H9 (cell line): ENCODE data around the gene COA4. TPM values are rescaled to one million over a fixed set of nuclear protein-coding genes. Genes with fewer than 3 reads are reported as not detected.

Experiments
- DNase-seq: peaks from one replicate; pipeline ENCODE4 v3.0.0-alpha.2; 2017
- H2AFZ ChIP-seq: one replicate; pipeline ENCODE4 v1.6.1; 2013; ENCODE audit warnings: mild to moderate bottlenecking, low read length, control low read depth, moderate library complexity
- H2AK5ac ChIP-seq: 2 replicates; pipeline ENCODE4 v1.6.1; 2013; ENCODE audit warnings: low read length, control low read depth, mixed read lengths; ENCODE audit not compliant: insufficient read length
- H2BK120ac ChIP-seq: one replicate; pipeline ENCODE4 v1.6.1; 2013; ENCODE audit warnings: low read depth, mild to moderate bottlenecking, low read length, control low read depth, inconsistent platforms; ENCODE audit not compliant: poor library complexity, severe bottlenecking
- H2BK12ac ChIP-seq: 2 replicates; pipeline ENCODE4 v1.6.1; 2013; ENCODE audit warnings: low read length, control low read depth, mixed read lengths, low read depth; ENCODE audit not compliant: insufficient read length
- H2BK15ac ChIP-seq: 2 replicates; pipeline ENCODE4 v1.6.1; 2013; ENCODE audit warnings: low read depth, low read length, control low read depth
- H2BK20ac ChIP-seq: one replicate; pipeline ENCODE4 v1.6.1; 2013; ENCODE audit warnings: low read depth, mild to moderate bottlenecking, low read length, control low read depth, inconsistent platforms; ENCODE audit not compliant: poor library complexity, severe bottlenecking
- H2BK5ac ChIP-seq: 2 replicates; pipeline ENCODE4 v1.6.1; 2013; ENCODE audit warnings: low read length, control low read depth, mixed read lengths; ENCODE audit not compliant: insufficient read length
- H3K14ac ChIP-seq: 2 replicates; pipeline ENCODE4 v1.6.1; 2013; ENCODE audit warnings: low read length, control low read depth; ENCODE audit not compliant: insufficient read depth
- H3K18ac ChIP-seq: 2 replicates; pipeline ENCODE4 v1.6.1; 2013; ENCODE audit warnings: low read depth, mild to moderate bottlenecking, mixed read lengths, low read length, control low read depth; ENCODE audit not compliant: insufficient read length
- H3K23ac ChIP-seq: 2 replicates; pipeline ENCODE4 v1.6.1; 2013; ENCODE audit warnings: low read length, control low read depth, mixed read lengths, low read depth; ENCODE audit not compliant: insufficient read length
- H3K23me2 ChIP-seq: 2 replicates; pipeline ENCODE4 v1.6.1; 2013; ENCODE audit warnings: low read depth, mild to moderate bottlenecking, mixed read lengths, low read length, control low read depth; ENCODE audit not compliant: insufficient read length, poor library complexity, severe bottlenecking
- H3K27ac ChIP-seq: 2 replicates; pipeline ENCODE4 v1.5.1; 2013; ENCODE audit warnings: low read length, control low read depth, mixed read lengths, low read depth; ENCODE audit not compliant: insufficient read length
- H3K27me3 ChIP-seq: 2 replicates; pipeline ENCODE4 v1.6.1; 2013; ENCODE audit warnings: low read length, control low read depth, inconsistent platforms; ENCODE audit not compliant: insufficient read depth
- H3K4ac ChIP-seq: 2 replicates; pipeline ENCODE4 v1.6.1; 2013; ENCODE audit warnings: low read depth, mild to moderate bottlenecking, control low read depth, inconsistent platforms, low read length, moderate library complexity
- H3K4me1 ChIP-seq: 2 replicates; pipeline ENCODE4 v1.6.1; 2013; ENCODE audit warnings: low read length, control low read depth, inconsistent platforms; ENCODE audit not compliant: insufficient read depth
- H3K4me2 ChIP-seq: 2 replicates; pipeline ENCODE4 v1.6.1; 2013; ENCODE audit warnings: low read length, control low read depth, mixed read lengths; ENCODE audit not compliant: insufficient read length, insufficient read depth
- H3K56ac ChIP-seq: 2 replicates; pipeline ENCODE4 v1.6.1; 2013; ENCODE audit warnings: low read depth, mild to moderate bottlenecking, mixed read lengths, low read length, control low read depth; ENCODE audit not compliant: insufficient read length
- H3K79me1 ChIP-seq: 2 replicates; pipeline ENCODE4 v1.6.1; 2013; ENCODE audit warnings: low read depth, mild to moderate bottlenecking, moderate library complexity, low read length, control low read depth, inconsistent platforms; ENCODE audit not compliant: insufficient read depth, poor library complexity, severe bottlenecking
- H3K79me2 ChIP-seq: 2 replicates; pipeline ENCODE4 v1.6.1; 2013; ENCODE audit warnings: low read length, control low read depth, inconsistent platforms; ENCODE audit not compliant: insufficient read depth
- H3K9ac ChIP-seq: 2 replicates; pipeline ENCODE4 v1.6.1; 2013; ENCODE audit warnings: low read length, control low read depth, mixed read lengths; ENCODE audit not compliant: insufficient read length; ENCODE audit errors: extremely low read depth
- H3K9me3 ChIP-seq: one replicate; pipeline ENCODE4 v1.6.1; 2013; ENCODE audit warnings: low read depth, low read length, inconsistent platforms; ENCODE audit not compliant: control insufficient read depth
- H3T11ph ChIP-seq: one replicate; pipeline ENCODE4 v1.6.1; 2013; ENCODE audit warnings: mild to moderate bottlenecking, low read length, control low read depth, inconsistent platforms
- H4K20me1 ChIP-seq: one replicate; pipeline ENCODE4 v1.6.1; 2013; ENCODE audit not compliant: control insufficient read depth, insufficient read length, insufficient read depth
- H4K5ac ChIP-seq: 2 replicates; pipeline ENCODE4 v1.6.1; 2013; ENCODE audit warnings: low read depth, mild to moderate bottlenecking, mixed read lengths, low read length, control low read depth; ENCODE audit not compliant: insufficient read length
- H4K8ac ChIP-seq: replicated peaks from 2 replicates; pipeline ENCODE4 v1.6.1; 2013; ENCODE audit warnings: low read length, control low read depth, mixed read lengths, low read depth; ENCODE audit not compliant: insufficient read length
- H4K91ac ChIP-seq: 2 replicates; pipeline ENCODE4 v1.6.1; 2013; ENCODE audit warnings: low read depth, mild to moderate bottlenecking, moderate library complexity, mixed read lengths, low read length, control low read depth; ENCODE audit not compliant: insufficient read length
- H3K27ac Mint-ChIP-seq, 3 experiments: 2 replicates in 2 of 3; 3 replicates in 1 of 3; pipeline ENCODE4 v1.8.0; 2020 to 2021; ENCODE audit warnings: mixed read lengths in 3 of 3, mild to moderate bottlenecking in 1 of 3, moderate library complexity in 1 of 3
- H3K27me3 Mint-ChIP-seq: 2 replicates; pipeline ENCODE4 v1.8.0; 2021; ENCODE audit warnings: low read depth, mild to moderate bottlenecking, moderate library complexity, mixed read lengths
- H3K36me3 Mint-ChIP-seq, 3 experiments: 2 replicates in 2 of 3; 3 replicates in 1 of 3; pipeline ENCODE4 v1.8.0; 2020 to 2021; ENCODE audit warnings: low read depth in 3 of 3, mixed read lengths in 3 of 3; ENCODE audit not compliant: insufficient read depth in 1 of 3
- H3K4me1 Mint-ChIP-seq, 2 experiments: 2 replicates each; pipeline ENCODE4 v1.8.0; 2020; ENCODE audit warnings: mixed read lengths in 2 of 2
- H3K4me3 Mint-ChIP-seq, 2 experiments: 2 replicates in 1 of 2; 3 replicates in 1 of 2; pipeline ENCODE4 v1.8.0; 2020 to 2021; ENCODE audit warnings: mild to moderate bottlenecking in 2 of 2, mixed read lengths in 2 of 2, moderate library complexity in 1 of 2
- H3K9me3 Mint-ChIP-seq, 2 experiments: 2 replicates in 1 of 2; 3 replicates in 1 of 2; pipeline ENCODE4 v1.8.0; 2020; ENCODE audit warnings: mild to moderate bottlenecking in 2 of 2, mixed read lengths in 2 of 2, moderate library complexity in 1 of 2
- WGBS: extraction: QIAGEN DNeasy Blood & Tissue Kit; methylation state at CpG from one replicate; pipeline ENCODE4 v1.1.7; 2013; ENCODE audit warnings: missing lambda C conversion rate, low lambda C conversion rate, mixed read lengths; ENCODE audit not compliant: insufficient read length; ENCODE audit errors: extremely low coverage; 5-methylcytosine and 5-hydroxymethylcytosine counted together
- total RNA-seq: library from RNA; stranded (reverse); gene quantifications from 2 replicates; pipeline ENCODE4 v1.2.1, GENCODE V29; 2021
- TF ChIP-seq, protein P1 (sequence below): fragments of 200-600 bp; sonication (generic); conservative IDR thresholded peaks from 3 replicates; pipeline ENCODE4 v1.8.0; 2021; ENCODE audit warnings: antibody characterized with exemption, mild to moderate bottlenecking

COA4 gene
- total RNA-seq, 1 experiment from 2014 or later: 116 TPM

DNA sequence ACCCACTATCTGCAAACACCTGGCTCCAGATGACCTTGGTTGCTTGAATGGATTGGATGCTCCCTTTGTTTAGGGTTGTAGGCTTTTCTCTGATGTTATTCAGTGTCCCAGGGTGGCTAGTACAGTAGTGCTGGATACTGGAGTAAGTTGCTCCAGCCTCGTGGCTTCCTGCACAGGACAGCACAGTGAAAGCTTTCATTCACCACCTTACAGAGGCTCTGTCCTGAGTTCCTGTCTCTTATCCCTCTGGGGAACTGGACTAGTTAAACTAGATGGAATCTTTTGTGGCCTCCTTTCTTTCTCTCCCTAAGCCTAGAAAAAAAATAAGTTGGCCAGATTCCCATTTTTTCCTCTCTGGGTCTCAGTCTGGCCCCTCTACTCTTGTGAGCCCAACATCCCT lies 46.4 kb downstream of the COA4 start:
- Mint-ChIP-seq H3K36me3 (peaks cover 0 to 17% (median 4%) of the 10 kb centered on the region in 3 experiments; a peak in 3 of 7 replicates), H3K27me3 (no peaks in the 10 kb centered on the region), H3K4me1 (no peaks in the 10 kb centered on the region), H3K27ac (peak overlapping the region in 2 of 3 experiments; percentile 46 to 62; a peak in 2 of 7 replicates), H3K4me3 (no peak overlapping the region), H3K9me3 (no peaks in the 10 kb centered on the region)
- Histone ChIP-seq H2BK5ac (no peak overlapping the region), H3K79me1 (no peaks in the 10 kb centered on the region), H3K4me2 (no peak overlapping the region), H2BK20ac (no peak overlapping the region), H3K14ac (no peak overlapping the region), H2AK5ac (no peak overlapping the region), H3K9me3 (no peaks in the 10 kb centered on the region), H2AFZ (no peak overlapping the region), H3K4me1 (no peaks in the 10 kb centered on the region), H3K27ac (no peak overlapping the region), H3K18ac (no peak overlapping the region), H4K20me1 (no peaks in the 10 kb centered on the region), H3K23ac (no peak overlapping the region), H2BK120ac (no peak overlapping the region), H3K9ac (no peak overlapping the region), H3K4ac (no peak overlapping the region), H3K23me2 (no peaks in the 10 kb centered on the region), H2BK15ac (no peak overlapping the region), H3K79me2 (no peaks in the 10 kb centered on the region), H2BK12ac (no peak overlapping the region), H4K5ac (no peak overlapping the region), H3K56ac (no peak overlapping the region), H3T11ph (no peak overlapping the region), H3K27me3 (no peaks in the 10 kb centered on the region), H4K8ac (no peak overlapping the region), H4K91ac (no peak overlapping the region)
- TF ChIP-seq, protein P1, sequence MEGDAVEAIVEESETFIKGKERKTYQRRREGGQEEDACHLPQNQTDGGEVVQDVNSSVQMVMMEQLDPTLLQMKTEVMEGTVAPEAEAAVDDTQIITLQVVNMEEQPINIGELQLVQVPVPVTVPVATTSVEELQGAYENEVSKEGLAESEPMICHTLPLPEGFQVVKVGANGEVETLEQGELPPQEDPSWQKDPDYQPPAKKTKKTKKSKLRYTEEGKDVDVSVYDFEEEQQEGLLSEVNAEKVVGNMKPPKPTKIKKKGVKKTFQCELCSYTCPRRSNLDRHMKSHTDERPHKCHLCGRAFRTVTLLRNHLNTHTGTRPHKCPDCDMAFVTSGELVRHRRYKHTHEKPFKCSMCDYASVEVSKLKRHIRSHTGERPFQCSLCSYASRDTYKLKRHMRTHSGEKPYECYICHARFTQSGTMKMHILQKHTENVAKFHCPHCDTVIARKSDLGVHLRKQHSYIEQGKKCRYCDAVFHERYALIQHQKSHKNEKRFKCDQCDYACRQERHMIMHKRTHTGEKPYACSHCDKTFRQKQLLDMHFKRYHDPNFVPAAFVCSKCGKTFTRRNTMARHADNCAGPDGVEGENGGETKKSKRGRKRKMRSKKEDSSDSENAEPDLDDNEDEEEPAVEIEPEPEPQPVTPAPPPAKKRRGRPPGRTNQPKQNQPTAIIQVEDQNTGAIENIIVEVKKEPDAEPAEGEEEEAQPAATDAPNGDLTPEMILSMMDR: no peak
- DNase-seq: no peak
- WGBS: no CpG with 5 or more reads among the region's 1 CpG

Other genes with a start within 250 kb of the COA4 start
- gene PLEKHB1, start 230.3 kb downstream of the COA4 start, total RNA-seq: 34.0 and 37.1 TPM in 2 replicates
- gene RAB6A, start 115.8 kb downstream of the COA4 start, total RNA-seq: 72.8 and 74.4 TPM in 2 replicates
- gene MRPL48, start 89.0 kb downstream of the COA4 start, total RNA-seq: 35.7 and 36.4 TPM in 2 replicates
- gene PAAF1, start 153 bp upstream of the COA4 start, total RNA-seq: 22.5 and 24.3 TPM in 2 replicates
- gene DNAJB13, start 74.2 kb upstream of the COA4 start, total RNA-seq: not detected in 2 replicates
- gene UCP2, start 106.0 kb upstream of the COA4 start, total RNA-seq: 58.3 and 62.1 TPM in 2 replicates
- gene UCP3, start 132.2 kb upstream of the COA4 start, total RNA-seq: 0.77 and 0.85 TPM in 2 replicates